ENCODE results near the gene CYP39A1. TPM values are rescaled to one million over a fixed set of nuclear protein-coding genes. Genes with fewer than 3 reads are reported as not detected.
A peak's percentile ranks its signal among the peaks of the same experiment; 100 is the strongest.

Gene CYP39A1
- total RNA-seq, 3 donors from 2014 or later, result 4.1 to 5.3 (median 4.5) TPM

DNA sequence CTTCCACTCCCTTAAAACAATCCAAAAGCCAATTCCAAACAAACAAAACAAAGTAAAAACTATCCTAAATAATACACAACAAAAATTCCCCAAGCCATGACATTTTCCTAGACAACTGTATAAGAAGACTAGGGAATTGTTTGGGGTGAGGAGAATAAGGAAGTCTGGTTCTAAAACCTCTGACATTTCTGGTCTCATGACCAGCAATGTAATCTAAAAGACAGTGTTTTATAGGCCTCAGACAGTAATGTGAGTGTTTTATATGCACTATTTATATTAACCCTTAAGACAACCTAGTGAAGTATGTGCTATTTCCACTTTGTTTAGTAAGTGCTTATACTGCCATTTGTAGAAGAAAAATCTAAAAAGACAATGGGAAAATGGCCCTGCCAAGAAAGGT is 148.4 kb downstream of the CYP39A1 start:
- no peaks in the 10 kb centered on the region for H3K36me3 ChIP-seq (ENCODE audit: low read depth)
- DNase-seq, result no peak
- intact Hi-C loops (cut with DNase I, micrococcal nuclease), result no loop called here
- H3K9me3 ChIP-seq, result no peaks in the 10 kb centered on the region
- no peak overlapping the region for H3K4me3 ChIP-seq
- H3K4me1 ChIP-seq (ENCODE audit: low read depth), result no peaks in the 10 kb centered on the region
- TF ChIP-seq, protein P1, sequence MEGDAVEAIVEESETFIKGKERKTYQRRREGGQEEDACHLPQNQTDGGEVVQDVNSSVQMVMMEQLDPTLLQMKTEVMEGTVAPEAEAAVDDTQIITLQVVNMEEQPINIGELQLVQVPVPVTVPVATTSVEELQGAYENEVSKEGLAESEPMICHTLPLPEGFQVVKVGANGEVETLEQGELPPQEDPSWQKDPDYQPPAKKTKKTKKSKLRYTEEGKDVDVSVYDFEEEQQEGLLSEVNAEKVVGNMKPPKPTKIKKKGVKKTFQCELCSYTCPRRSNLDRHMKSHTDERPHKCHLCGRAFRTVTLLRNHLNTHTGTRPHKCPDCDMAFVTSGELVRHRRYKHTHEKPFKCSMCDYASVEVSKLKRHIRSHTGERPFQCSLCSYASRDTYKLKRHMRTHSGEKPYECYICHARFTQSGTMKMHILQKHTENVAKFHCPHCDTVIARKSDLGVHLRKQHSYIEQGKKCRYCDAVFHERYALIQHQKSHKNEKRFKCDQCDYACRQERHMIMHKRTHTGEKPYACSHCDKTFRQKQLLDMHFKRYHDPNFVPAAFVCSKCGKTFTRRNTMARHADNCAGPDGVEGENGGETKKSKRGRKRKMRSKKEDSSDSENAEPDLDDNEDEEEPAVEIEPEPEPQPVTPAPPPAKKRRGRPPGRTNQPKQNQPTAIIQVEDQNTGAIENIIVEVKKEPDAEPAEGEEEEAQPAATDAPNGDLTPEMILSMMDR (IDR thresholded peaks at IDR 0.05), result no peak
- ATAC-seq, result peak; percentile 83

GRCh38 chr6:46502486-46503119 is 150.0 kb downstream of the CYP39A1 start:
- Histone ChIP-seq H3K4me3 (no peak overlapping the region), H3K9me3 (no peaks in the 10 kb centered on the region), H3K36me3 (ENCODE audit: low read depth) (no peaks in the 10 kb centered on the region), H3K4me1 (ENCODE audit: low read depth) (no peaks in the 10 kb centered on the region)
- TF ChIP-seq, protein P1 (IDR thresholded peaks at IDR 0.05), result no peak
- intact Hi-C loops (cut with DNase I, micrococcal nuclease), result no loop called here
- DNase-seq (peak in 1 of 3 donors; percentile 11), ATAC-seq (no peak)

DNA sequence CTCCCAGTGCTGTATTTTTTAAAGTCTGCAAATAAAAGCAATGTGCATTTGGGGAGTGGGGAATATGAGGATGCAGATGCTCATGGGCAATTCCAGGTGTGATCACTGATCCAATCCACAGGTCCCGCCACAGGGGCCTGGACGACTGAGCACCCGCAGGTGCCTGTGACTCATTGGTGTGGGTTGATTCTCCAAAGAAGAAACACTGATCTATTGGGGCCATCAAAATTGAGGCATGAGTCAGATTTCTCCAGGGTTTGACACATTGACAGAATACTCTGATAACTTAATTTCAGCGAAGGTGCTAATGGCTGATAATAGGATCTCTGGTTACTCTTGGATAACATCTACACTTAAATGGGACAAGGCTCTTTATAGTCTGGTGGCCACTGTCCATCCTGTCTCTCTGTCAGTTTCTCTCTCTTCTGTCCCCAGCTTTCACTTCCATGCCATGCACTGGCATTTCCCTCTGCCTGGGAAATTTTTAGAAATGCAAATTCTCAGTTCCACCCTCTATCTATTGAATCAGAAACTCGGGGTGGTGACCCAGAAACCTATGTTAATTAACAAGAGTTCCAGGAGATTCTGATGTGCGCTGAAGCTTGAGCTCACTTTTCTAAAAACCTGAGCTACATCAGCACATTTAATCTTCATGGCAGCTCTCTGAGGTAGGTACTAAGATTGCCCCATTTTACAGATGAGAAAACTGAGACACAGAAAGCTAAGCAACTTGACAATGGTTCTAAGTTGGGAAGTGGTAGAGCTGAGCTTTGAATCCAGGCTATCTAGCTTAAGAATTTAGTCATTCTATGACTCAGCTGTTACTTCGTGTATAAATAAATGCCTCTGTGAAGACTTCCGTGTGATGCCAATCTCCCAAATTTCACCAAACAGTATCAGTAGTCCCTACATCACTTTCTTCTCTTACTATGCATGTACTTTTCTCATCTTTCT is 151.2 kb downstream of the CYP39A1 start:
- Histone ChIP-seq H3K9me3 (no peaks in the 10 kb centered on the region), H3K4me3 (no peak overlapping the region), H3K4me1 (ENCODE audit: low read depth) (no peaks in the 10 kb centered on the region), H3K36me3 (ENCODE audit: low read depth) (no peaks in the 10 kb centered on the region)
- TF ChIP-seq, protein P1 (IDR thresholded peaks at IDR 0.05), result no peak
- ATAC-seq (no peak), DNase-seq (no peak)
- intact Hi-C loops (cut with DNase I, micrococcal nuclease), result no loop called here

DNA sequence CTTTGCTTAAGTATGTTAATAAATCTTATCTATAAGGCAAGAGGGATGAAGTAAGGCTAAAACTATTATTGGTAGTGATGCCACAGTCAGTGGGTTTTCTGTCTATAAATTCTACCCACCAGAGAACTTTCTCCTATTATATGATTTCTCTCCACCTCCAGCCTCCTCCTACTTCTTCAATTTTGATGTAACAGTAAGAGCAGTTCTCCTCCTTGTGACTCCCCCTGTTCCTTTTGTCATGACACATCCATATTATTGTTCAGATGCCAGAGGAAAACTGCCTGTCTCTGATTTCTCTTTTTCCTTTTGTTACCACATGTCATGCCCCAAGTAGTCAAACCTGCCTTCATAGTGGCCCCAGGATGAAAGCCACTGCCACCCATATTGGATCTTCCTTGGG is 152.2 kb downstream of the CYP39A1 start:
- ATAC-seq (no peak), DNase-seq (no peak)
- Histone ChIP-seq H3K9me3 (no peaks in the 10 kb centered on the region), H3K4me3 (no peak overlapping the region), H3K4me1 (ENCODE audit: low read depth) (no peaks in the 10 kb centered on the region), H3K36me3 (ENCODE audit: low read depth) (no peaks in the 10 kb centered on the region)
- TF ChIP-seq, protein P1 (IDR thresholded peaks at IDR 0.05), result no peak
- intact Hi-C loops (cut with DNase I, micrococcal nuclease), result no loop called here

Other genes starting within 250 kb of the CYP39A1 start
- 1 to 10 TPM; 5.1 to 6.6 (median 6.1) TPM for gene RCAN2, start 161.4 kb downstream of the CYP39A1 start, total RNA-seq
- 10 to 100 TPM; 12.8 to 19.5 (median 19.4) TPM for gene SLC25A27, start 157 bp upstream of the CYP39A1 start, total RNA-seq
- gene TDRD6, start 35.1 kb upstream of the CYP39A1 start, total RNA-seq, result 1 to 10 TPM in 1 of 3 donors, under 1 TPM in 2; 0.39 to 1.9 (median 0.52) TPM
- 1 to 10 TPM; 2.2 to 3.1 (median 3.0) TPM for gene PLA2G7, start 82.6 kb upstream of the CYP39A1 start, total RNA-seq
- gene ANKRD66, start 94.1 kb upstream of the CYP39A1 start, total RNA-seq, result not detected
- 100 to 1,000 TPM; 118 to 498 (median 183) TPM for gene MEP1A, start 140.6 kb upstream of the CYP39A1 start, total RNA-seq

Measured in mucosa of descending colon (tissue), 3 donors.